Measurements from ENCODE around the gene SLC9C2. TPM values are rescaled to one million over a fixed set of nuclear protein-coding genes. Genes with fewer than 3 reads are reported as not detected.
"Not testable (repeated sequence)": the region's sequence is repeated elsewhere in the genome, so short reads cannot be mapped to it uniquely, and the experiment has no call there.

Gene SLC9C2
- polyA plus RNA-seq, 4 donors: 0.03 to 0.15 (median 0.09) TPM; not detected in 1

DNA sequence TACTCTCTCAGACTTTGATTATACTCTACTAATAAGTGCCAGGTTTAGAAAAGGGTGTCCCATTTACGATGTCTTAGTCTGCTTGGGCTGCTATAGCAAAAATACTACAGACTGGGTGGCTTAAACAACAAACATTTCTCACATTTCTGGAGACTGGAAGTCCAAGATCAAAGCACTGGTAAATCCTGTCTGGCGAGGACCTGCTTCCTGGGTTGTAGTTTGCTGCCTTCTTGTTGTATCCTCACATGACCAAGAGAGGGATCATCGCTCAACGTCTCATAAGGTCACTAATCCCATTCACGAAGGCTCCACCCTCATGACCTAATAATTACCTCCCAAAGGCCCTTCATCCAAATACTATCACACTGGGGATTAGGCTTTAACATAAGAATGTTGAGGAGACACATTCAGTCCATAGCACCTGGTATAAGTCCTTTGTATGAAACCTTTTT is 113.7 kb downstream of the SLC9C2 start:
- no peak for DNase-seq (ENCODE audit: low read depth in 4 of 4, low spot score in 3 of 4)

- no peak for DNase-seq (ENCODE audit: low read depth in 4 of 4, low spot score in 3 of 4)
Observed at GRCh38 chr1:173488001-173488400, 114.9 kb downstream of the SLC9C2 start.

DNA sequence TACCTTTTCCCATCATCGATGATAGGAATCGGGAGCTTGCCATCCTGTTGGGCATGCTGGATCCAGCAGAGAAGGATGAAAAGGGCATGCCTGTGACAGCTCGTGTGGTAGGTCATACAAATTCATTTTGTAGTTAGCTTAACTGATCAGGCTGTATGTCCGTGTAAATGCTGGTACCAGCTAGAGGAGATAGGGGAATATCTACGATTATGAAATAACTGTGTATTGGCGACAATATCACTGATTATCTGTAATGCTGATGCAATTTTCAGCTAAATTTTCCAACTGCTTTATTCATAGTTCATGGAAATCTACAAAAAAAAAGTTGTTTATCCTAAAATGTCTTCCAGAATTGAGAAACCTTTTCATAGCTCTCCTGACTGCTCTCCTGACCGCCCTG is 117.5 kb downstream of the SLC9C2 start:
- DNase-seq (ENCODE audit: low read depth in 4 of 4, low spot score in 3 of 4): no peak

GRCh38 chr1:173484276-173484675 is 118.6 kb downstream of the SLC9C2 start:
- DNase-seq (ENCODE audit: low read depth in 4 of 4, low spot score in 3 of 4): no peak

GRCh38 chr1:173482683-173483082 is 120.2 kb downstream of the SLC9C2 start:
- no peak for DNase-seq (ENCODE audit: low read depth in 4 of 4, low spot score in 3 of 4)

- DNase-seq (ENCODE audit: low read depth in 4 of 4, low spot score in 3 of 4): no peak
Observed at GRCh38 chr1:173481195-173481772, 121.6 kb downstream of the SLC9C2 start.

GRCh38 chr1:173479649-173480048 is 123.2 kb downstream of the SLC9C2 start:
- DNase-seq (ENCODE audit: low read depth in 4 of 4, low spot score in 3 of 4): no peak

- DNase-seq (ENCODE audit: low read depth in 4 of 4, low spot score in 3 of 4): peak; percentile 17 to 43 (median 34)
Observed at GRCh38 chr1:173478094-173478674, 124.7 kb downstream of the SLC9C2 start.

DNA sequence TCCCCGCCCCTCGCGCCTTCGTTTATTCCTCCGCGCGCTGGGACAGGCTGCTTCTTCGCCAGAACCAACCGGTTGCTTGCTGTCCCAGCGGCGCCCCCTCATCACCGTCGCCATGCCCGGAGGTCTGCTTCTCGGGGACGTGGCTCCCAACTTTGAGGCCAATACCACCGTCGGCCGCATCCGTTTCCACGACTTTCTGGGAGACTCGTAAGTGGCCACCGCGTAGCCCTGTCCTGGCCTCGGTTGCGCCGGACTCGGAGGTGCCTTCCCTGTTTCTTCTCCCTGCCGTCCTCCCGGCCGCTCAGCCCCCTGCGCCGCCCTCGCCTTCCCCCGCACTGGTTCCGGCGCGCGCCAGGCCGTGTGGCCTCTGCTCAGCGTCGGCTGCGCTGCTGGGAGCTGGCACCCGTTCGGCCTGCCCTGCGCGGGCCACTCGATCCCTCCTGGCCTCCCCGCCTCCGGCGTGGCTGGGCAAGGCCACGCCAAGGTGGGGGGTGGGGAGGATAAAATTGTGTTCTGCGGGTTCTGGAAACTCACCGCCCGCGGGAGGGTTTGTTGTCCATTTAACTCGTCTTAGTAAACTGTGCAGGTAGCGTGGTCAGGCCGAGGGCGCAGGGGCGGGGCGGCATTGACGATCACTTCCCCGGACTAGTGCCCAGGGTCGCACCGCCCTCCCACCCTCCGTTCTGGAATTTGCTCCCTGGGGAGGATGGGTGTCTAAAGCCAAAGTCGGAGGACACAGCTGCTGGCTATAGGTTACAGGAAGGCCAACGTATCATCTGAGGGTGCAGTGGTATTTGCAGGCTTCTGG is 125.4 kb downstream of the SLC9C2 start, which contains the start of gene PRDX6:
Gene PRDX6 (plus strand): TSS at position 50 of the 808 bp plus-strand sequence. CDS start 63 bp downstream, at position 113.
- DNase-seq (ENCODE audit: low read depth in 4 of 4, low spot score in 3 of 4): peak; percentile 60 to 78 (median 76)

DNA sequence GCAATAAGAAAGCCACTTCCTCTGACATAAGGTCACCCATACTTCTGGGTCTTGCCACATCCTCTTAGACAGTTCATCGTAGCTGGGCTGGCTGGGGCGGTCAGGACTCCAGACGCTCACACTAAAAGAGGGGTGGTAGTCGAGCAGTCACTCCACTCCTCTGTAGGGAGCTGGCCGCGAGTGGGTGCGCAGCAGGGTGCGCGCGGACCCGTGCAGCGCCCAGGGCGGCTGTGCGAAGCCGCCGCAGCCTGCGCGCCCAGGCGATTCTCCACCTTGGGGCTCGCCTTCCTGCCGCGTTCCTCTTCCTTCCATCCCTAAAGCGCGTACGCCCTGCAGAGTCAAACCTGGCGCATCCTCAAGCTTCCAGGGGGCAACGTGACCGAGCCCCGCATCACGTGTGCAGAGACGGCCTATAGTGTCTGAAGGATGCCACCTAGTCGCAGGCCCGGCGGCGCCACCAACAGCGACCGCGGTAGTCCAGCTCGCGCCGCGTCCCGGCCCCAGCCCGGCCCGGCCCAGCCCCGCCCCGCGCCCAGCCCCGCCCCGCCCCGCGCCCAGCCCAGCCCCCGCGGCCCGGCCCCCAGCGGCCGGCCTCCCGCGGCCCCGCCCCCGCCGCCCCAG is 126.1 kb downstream of the SLC9C2 start:
- DNase-seq (ENCODE audit: low read depth in 4 of 4, low spot score in 3 of 4): peak; percentile 69 to 75 (median 70)

DNA sequence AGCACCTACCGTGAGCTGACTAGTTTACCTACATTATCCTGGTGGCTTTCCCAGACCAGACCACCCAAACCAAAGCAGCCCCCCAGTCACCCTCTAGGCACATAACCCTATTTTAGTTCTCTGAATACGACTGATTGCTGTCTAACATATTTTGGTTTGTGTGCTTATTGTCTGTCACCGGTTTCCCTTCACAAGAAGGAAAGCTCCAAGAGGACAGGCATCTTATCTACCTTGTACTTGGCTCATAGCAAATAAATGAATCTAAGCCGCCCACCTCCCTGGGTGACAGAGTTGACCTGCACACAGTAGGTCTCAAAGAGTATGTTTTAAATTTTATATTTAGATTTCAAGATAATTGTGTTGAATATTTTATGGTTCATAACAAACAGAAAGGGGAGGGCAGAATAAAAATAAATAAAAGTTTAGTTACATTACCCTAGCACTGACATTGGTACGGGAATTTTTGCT is 126.6 kb downstream of the SLC9C2 start:
- DNase-seq (ENCODE audit: low read depth in 4 of 4, low spot score in 3 of 4): no peak

- no peak for DNase-seq (ENCODE audit: low read depth in 4 of 4, low spot score in 3 of 4)
Observed at GRCh38 chr1:173475564-173476196, 127.2 kb downstream of the SLC9C2 start.

GRCh38 chr1:173474780-173475421 is 128.0 kb downstream of the SLC9C2 start:
- DNase-seq (ENCODE audit: low read depth in 4 of 4, low spot score in 3 of 4): not testable (repeated sequence)

- DNase-seq (ENCODE audit: low read depth in 4 of 4, low spot score in 3 of 4): no peak
Observed at GRCh38 chr1:173474097-173474779, 128.6 kb downstream of the SLC9C2 start.

DNA sequence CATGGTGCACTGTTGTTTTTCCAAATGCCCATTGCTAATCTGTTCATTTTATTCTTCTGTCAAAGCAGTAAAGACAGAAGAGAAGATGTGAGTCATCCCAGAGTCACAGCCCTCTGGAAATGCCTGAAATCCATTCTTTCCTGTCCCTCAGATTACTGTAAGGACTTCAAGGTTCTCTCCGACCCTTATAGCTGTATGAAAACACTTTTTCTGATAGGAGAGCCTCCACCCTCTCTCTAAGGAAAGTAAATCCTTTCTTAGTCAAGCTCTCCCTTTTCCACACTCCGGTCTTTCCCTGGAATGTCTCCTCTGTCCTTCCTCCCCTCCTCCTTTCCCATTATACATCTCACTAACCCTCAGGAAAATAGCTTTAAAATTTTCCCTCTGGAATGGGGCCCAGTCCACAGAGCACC is 129.3 kb downstream of the SLC9C2 start:
- DNase-seq (ENCODE audit: low read depth in 4 of 4, low spot score in 3 of 4): no peak

GRCh38 chr1:173470608-173471007 is 132.3 kb downstream of the SLC9C2 start:
- DNase-seq (ENCODE audit: low read depth in 4 of 4, low spot score in 3 of 4): no peak

- DNase-seq (ENCODE audit: low read depth in 4 of 4, low spot score in 3 of 4): no peak
Observed at GRCh38 chr1:173469656-173470055, 133.2 kb downstream of the SLC9C2 start.

GRCh38 chr1:173467426-173467825 is 135.4 kb downstream of the SLC9C2 start:
- no peak for DNase-seq (ENCODE audit: low read depth in 4 of 4, low spot score in 3 of 4)

- not testable (repeated sequence) for DNase-seq (ENCODE audit: low read depth in 4 of 4, low spot score in 3 of 4)
Observed at GRCh38 chr1:173464185-173464584, 138.7 kb downstream of the SLC9C2 start.

Data from left renal pelvis (tissue), 4 donors.